Parathyroid adenoma (tissue), 2 donors: Measurements from ENCODE around the gene CTTN.
A peak's percentile ranks its signal among the peaks of the same experiment; 100 is the strongest.
"Not testable (repeated sequence)": the region's sequence is repeated elsewhere in the genome, so short reads cannot be mapped to it uniquely, and the experiment has no call there.

Experiments used
- H2AFZ ChIP-seq: fragments of 300-600 bp; sonication (generic); one replicate; pipeline ENCODE4 v1.7.0; 2017; ENCODE audit warnings: antibody characterized with exemption, mild to moderate bottlenecking
- H3K27ac ChIP-seq: fragments of 300-600 bp; sonication (generic); one replicate; pipeline ENCODE4 v1.7.0; 2017
- H3K27me3 ChIP-seq: fragments of 300-600 bp; sonication (generic); one replicate; pipeline ENCODE4 v1.7.0; 2017; ENCODE audit warnings: low read length; ENCODE audit not compliant: control insufficient read depth, insufficient read depth
- H3K36me3 ChIP-seq: fragments of 300-600 bp; sonication (generic); one replicate; pipeline ENCODE4 v1.7.0; 2017; ENCODE audit warnings: low read length; ENCODE audit not compliant: control insufficient read depth, insufficient read depth
- H3K4me1 ChIP-seq: fragments of 300-600 bp; sonication (generic); one replicate; pipeline ENCODE4 v1.7.0; 2017; ENCODE audit warnings: control low read depth
- H3K4me2 ChIP-seq: fragments of 300-600 bp; sonication (generic); one replicate; pipeline ENCODE4 v1.7.0; 2017; ENCODE audit warnings: low read length
- H3K4me3 ChIP-seq: fragments of 300-600 bp; sonication (generic); one replicate; pipeline ENCODE4 v1.7.0; 2017; ENCODE audit warnings: low read depth, low read length
- H3K79me2 ChIP-seq: fragments of 300-600 bp; sonication (generic); one replicate; pipeline ENCODE4 v1.7.0; 2017; ENCODE audit warnings: control low read depth
- H3K9ac ChIP-seq: fragments of 300-600 bp; sonication (generic); one replicate; pipeline ENCODE4 v1.7.0; 2017; ENCODE audit warnings: mild to moderate bottlenecking
- H3K9me3 ChIP-seq: fragments of 300-600 bp; sonication (generic); one replicate; pipeline ENCODE4 v1.7.0; 2017; ENCODE audit warnings: low read length; ENCODE audit not compliant: control insufficient read depth
- TF ChIP-seq, protein P1 (sequence below): fragments of 300-600 bp; sonication (generic); IDR thresholded peaks from one replicate; pipeline ENCODE4 v1.7.0; 2017; ENCODE audit warnings: antibody characterized with exemption, mild to moderate bottlenecking
- donor health status: primary hyperparathyroidism.

The CTTN gene

DNA sequence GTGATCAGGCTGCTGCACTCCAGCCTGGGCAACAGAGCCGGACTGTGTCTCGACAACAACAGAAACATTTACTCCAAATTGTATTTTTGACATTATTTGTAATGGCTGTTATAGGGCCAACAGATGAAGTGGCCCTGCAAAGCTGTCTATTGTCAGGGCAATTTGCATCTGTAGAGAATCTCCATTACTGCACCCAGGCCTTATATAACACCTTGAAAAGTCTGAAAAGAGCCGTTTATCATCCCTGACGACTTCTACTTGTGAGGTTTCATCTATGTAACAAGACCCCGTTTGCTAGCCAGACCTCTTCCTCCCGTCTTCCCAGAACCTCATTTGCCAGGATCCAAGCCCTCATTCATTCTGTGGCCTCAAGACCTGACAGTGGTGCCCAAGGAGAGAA lies 9.1 kb upstream of the CTTN start:
- Histone ChIP-seq H3K79me2 (no peaks in the 10 kb centered on the region), H3K27ac (no peak overlapping the region), H3K27me3 (no peaks in the 10 kb centered on the region), H3K36me3 (no peaks in the 10 kb centered on the region), H3K4me2 (no peak overlapping the region), H3K9me3 (no peaks in the 10 kb centered on the region), H3K9ac (no peak overlapping the region), H2AFZ (no peak overlapping the region), H3K4me1 (no peaks in the 10 kb centered on the region), H3K4me3 (no peak overlapping the region)
- TF ChIP-seq, protein P1, sequence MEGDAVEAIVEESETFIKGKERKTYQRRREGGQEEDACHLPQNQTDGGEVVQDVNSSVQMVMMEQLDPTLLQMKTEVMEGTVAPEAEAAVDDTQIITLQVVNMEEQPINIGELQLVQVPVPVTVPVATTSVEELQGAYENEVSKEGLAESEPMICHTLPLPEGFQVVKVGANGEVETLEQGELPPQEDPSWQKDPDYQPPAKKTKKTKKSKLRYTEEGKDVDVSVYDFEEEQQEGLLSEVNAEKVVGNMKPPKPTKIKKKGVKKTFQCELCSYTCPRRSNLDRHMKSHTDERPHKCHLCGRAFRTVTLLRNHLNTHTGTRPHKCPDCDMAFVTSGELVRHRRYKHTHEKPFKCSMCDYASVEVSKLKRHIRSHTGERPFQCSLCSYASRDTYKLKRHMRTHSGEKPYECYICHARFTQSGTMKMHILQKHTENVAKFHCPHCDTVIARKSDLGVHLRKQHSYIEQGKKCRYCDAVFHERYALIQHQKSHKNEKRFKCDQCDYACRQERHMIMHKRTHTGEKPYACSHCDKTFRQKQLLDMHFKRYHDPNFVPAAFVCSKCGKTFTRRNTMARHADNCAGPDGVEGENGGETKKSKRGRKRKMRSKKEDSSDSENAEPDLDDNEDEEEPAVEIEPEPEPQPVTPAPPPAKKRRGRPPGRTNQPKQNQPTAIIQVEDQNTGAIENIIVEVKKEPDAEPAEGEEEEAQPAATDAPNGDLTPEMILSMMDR, result no peak

GRCh38 chr11:70390882-70391281 lies 7.4 kb upstream of the CTTN start:
- H2AFZ ChIP-seq, H3K79me2 ChIP-seq, H3K4me1 ChIP-seq, H3K9ac ChIP-seq, H3K4me3 ChIP-seq, H3K36me3 ChIP-seq, H3K9me3 ChIP-seq, H3K27me3 ChIP-seq, H3K4me2 ChIP-seq, H3K27ac ChIP-seq: not testable (repeated sequence)

DNA sequence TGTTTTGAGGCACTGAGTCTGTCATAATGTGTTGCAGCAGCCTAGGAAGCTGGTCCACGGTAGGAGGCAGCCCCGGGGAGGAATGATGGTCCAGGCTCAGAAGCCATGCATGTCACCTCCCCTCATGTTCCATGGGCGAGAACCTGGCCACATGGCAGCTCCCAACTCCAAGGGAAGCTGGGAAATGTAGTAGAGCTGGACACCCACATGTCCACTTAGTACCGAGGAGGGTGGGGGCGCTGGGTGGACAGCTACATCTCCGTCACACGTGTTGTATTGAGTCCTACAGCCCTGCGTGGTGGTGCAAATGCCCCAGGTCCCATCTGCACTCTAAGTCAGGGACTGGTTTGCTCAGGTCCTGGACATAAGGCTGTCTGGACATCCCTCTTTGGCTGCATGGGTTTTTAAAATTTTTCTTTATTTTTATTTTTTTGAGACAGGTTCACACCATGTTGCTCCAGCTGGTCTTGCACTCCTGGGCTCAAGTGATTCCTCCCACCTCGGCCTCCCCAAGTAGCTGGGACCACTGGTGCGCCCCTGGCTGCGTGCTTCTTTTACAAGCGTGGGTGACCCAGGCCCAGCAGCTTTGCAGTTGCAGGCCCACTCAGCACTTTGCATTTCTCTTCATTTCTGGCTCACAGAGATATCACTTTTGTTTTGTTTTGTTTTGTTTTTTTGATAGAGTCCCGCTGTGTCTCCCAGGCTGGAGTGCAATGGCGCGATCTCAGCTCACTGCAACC lies 3.9 kb upstream of the CTTN start:
- Histone ChIP-seq H3K9me3 (no peaks in the 10 kb centered on the region), H3K36me3 (no peaks in the 10 kb centered on the region), H3K27me3 (no peaks in the 10 kb centered on the region)

DNA sequence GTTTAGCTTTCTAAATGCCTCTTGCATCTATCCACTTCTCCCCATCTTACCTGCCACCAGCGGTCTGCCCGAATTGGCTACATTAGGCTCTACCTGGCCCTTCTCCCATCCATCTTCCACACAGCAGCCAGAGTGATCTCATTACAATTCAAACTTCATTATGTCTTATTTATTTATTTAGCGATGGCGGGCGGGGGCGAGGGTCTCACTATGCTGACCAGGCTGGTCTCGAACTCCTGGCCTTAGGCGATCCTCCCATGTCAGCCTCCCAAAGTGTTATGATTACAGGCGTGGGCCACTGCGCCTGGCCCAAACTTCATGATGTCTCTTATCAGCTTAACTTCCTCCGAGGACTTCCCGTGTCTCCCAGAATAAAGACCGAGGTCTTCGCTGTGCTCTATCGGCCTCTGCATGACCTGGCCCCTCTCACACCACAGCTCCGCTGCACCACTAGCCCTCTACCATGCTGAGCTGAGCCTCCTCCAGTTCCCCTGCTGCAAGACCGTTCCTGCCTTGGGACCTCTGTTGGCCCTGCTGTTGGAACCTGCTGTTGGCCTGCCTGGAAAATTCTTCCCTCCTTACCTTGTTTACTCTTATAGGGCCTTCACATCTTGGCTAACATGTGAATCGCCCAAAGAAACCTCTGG lies 870 bp upstream of the CTTN start:
- Histone ChIP-seq H3K4me3 (peak overlapping the region; percentile 71), H3K27me3 (no peaks in the 10 kb centered on the region), H3K79me2 (peaks cover 8% of the 10 kb centered on the region), H3K27ac (peak overlapping the region; percentile 12), H3K36me3 (no peaks in the 10 kb centered on the region), H3K9me3 (no peaks in the 10 kb centered on the region), H3K9ac (no peak overlapping the region), H3K4me1 (peaks cover 4% of the 10 kb centered on the region), H2AFZ (peak overlapping the region; percentile 89), H3K4me2 (peak overlapping the region; percentile 82)
- TF ChIP-seq, protein P1, result no peak

More for the DNA sequence above, 3.9 kb upstream of the CTTN start:
- Histone ChIP-seq H2AFZ (no peak overlapping the region), H3K4me3 (no peak overlapping the region), H3K4me1 (peaks cover 4% of the 10 kb centered on the region), H3K79me2 (no peaks in the 10 kb centered on the region), H3K9ac (no peak overlapping the region), H3K27ac (no peak overlapping the region), H3K4me2 (no peak overlapping the region)
- TF ChIP-seq, protein P1, result no peak

- H3K9me3 ChIP-seq, result no peaks in the 10 kb centered on the region
- no peaks in the 10 kb centered on the region for H3K27me3 ChIP-seq
- H3K4me1 ChIP-seq, result peaks cover 4% of the 10 kb centered on the region
- peak overlapping the region; percentile 11 for H3K27ac ChIP-seq
- peak overlapping the region; percentile 37 for H3K9ac ChIP-seq
- H3K4me2 ChIP-seq, result peak overlapping the region; percentile 66
- TF ChIP-seq, protein P1, result no peak
- peaks cover 8% of the 10 kb centered on the region for H3K79me2 ChIP-seq
- H2AFZ ChIP-seq, result peak overlapping the region; percentile 89
- no peaks in the 10 kb centered on the region for H3K36me3 ChIP-seq
- H3K4me3 ChIP-seq, result peak overlapping the region; percentile 71
Observed at GRCh38 chr11:70398834-70399680, 728 bp downstream of the CTTN start.
